Activated CD8-positive, alpha-beta memory T cell treated with anti-CD3 and anti-CD28 coated beads for 48 hours (primary cell): ENCODE data around the gene TIMM50.
A peak's percentile ranks its signal among the peaks of the same experiment; 100 is the strongest.

Experiments
- DNase-seq, 3 experiments: peaks; one replicate each; pipeline ENCODE4 v3.0.0-alpha.2; 2020; ENCODE audit warnings: low read depth in 2 of 3, low spot score in 2 of 3

The TIMM50 gene

DNA sequence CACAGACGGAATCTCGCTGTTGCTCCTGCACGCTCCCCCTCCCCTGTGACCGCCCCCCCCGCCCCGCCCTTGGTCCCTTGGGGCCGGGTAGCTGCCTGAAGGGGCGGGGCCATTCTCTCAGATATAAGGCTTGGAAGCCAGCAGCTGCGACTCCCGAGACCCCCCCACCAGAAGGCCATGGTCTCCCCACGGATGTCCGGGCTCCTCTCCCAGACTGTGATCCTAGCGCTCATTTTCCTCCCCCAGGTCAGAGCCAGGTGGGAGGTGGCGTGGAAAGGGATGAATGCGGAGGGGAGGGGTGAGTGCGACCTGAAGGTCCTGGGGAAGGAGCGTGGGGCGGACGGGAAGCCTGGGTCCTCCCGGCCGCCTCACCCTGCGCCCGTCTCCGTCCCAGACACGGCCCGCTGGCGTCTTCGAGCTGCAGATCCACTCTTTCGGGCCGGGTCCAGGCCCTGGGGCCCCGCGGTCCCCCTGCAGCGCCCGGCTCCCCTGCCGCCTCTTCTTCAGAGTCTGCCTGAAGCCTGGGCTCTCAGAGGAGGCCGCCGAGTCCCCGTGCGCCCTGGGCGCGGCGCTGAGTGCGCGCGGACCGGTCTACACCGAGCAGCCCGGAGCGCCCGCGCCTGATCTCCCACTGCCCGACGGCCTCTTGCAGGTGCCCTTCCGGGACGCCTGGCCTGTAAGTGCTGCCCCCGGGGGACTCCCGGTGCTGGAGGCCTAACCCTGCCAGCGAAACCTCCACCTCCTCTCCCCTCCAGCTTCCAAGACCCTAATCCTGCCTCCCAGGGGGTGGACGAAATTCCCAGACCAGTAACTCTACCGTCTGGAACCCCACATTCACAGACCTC is 18.4 kb downstream of the TIMM50 start, which contains the start of gene DLL3:
DLL3 (plus strand) TSS at position 150 of the 845 bp plus-strand sequence; CDS start at position 178, 28 bp downstream.
- DNase-seq = no peak

DNA sequence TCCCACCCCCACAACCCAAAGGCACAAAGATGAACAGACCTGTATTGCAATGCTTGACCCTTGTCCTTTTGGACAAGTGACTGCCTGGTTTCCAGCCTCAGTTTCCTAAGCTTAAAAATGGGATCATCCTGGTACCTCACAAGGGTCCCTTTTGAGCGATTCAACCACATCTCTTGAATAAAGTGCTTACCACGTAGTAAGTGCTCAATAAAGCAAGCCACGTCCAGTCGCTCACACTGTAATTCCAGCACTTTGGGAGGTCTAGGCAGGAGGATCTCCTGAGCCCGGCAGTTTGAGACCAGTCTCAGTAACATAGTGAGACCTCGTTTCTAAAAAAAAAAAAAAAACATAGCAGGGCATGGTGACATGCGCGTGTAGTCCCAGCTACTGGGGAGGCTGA is 19.3 kb downstream of the TIMM50 start:
- DNase-seq = no peak

DNA sequence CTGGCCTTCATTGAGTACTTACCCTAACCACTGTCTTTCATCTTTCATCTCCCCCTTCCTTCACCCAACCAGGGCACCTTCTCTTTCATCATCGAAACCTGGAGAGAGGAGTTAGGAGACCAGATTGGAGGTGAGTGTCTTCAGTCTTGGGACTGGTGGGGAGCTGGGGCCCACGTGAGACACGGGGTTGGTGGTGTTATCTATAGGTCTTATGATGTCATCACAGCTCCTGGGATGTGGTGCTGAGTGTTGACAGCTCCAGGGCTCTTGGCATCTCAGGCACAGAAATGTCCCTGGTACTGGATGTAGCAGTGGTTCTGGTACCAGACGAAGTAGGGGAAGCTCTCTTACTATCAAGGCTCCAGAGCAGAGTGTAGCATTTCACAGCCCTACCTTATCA is 19.9 kb downstream of the TIMM50 start:
- no peak for DNase-seq

DNA sequence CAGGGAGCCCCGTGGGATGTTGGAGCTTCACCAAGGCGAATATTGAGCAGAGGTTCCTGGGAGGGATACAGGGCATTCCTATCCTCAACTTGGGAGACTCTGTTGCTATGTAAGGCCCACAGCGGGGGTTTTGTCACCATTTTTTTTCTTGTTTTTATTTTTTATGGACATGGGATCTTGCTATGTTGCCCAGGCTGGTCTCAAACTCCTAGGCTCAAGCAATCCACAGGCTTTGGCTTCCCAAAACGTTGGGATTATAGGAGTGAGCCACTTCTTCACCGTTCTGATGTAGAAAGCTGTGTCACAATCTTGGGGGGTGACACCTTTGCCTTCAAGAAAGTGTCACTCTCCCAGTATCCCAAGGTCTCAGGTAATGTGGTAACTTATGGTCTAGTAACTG is 20.7 kb downstream of the TIMM50 start:
- no peak for DNase-seq

DNA sequence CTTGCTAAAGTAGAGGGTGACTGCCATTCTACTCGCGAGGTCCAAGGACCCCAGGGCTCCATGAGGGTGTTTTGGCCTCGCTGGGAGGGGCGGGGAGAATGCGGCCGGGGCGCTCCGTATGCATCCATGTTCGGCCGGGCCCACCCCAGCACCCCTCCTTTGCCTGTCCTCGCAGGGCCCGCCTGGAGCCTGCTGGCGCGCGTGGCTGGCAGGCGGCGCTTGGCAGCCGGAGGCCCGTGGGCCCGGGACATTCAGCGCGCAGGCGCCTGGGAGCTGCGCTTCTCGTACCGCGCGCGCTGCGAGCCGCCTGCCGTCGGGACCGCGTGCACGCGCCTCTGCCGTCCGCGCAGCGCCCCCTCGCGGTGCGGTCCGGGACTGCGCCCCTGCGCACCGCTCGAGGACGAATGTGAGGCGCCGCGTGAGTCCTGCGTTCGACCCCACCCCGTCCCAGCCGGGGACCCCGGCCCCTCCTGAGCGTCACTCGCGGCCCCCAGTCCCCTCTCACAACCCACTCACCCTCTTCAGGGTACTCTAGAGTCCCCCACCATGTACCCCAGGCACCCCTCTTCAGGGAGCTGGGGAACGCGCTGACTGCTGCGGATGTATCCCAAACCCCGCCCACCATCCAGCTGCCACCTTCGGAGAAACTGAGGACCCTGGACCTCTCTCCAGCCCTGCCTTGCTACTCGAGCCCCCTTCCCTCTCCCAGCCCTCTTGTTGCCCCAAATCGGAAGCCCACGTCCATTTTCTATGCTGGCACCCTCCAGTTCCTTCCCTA is 22.2 kb downstream of the TIMM50 start:
- peak; percentile 52 to 62 (median 58) for DNase-seq

DNA sequence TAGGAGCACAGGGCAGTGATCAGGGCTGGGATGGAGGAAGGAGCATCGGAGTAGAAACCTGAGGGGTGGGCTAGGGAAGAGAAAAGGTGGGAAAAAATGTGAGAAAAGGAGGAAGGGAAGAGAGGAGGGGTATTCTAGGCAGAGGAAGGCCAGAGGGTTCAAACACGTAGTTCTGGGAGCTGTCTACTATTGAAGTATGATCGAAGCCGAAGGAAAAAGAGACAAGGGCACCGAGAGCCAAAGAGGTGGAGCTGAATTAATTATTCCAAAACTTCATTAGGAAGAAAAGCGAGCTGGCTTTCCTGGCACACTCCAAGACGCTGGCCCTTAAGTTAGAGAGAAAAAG is 25.9 kb downstream of the TIMM50 start:
- DNase-seq = no peak

DNA sequence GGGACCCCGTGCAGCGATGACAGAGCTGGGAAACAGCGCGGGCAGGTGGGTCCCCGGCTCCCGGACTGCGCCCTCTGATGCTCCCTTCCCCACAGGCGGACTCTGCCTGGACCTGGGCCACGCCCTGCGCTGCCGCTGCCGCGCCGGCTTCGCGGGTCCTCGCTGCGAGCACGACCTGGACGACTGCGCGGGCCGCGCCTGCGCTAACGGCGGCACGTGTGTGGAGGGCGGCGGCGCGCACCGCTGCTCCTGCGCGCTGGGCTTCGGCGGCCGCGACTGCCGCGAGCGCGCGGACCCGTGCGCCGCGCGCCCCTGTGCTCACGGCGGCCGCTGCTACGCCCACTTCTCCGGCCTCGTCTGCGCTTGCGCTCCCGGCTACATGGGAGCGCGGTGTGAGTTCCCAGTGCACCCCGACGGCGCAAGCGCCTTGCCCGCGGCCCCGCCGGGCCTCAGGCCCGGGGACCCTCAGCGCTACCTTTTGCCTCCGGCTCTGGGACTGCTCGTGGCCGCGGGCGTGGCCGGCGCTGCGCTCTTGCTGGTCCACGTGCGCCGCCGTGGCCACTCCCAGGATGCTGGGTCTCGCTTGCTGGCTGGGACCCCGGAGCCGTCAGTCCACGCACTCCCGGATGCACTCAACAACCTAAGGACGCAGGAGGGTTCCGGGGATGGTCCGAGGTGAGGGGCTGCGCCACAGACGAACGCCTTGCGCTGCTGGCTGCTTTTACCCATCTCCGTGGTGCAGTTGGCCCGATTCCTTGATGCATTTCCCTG is 26.5 kb downstream of the TIMM50 start:
- DNase-seq = peak in 2 of 3 experiments; percentile 23 to 48

DNA sequence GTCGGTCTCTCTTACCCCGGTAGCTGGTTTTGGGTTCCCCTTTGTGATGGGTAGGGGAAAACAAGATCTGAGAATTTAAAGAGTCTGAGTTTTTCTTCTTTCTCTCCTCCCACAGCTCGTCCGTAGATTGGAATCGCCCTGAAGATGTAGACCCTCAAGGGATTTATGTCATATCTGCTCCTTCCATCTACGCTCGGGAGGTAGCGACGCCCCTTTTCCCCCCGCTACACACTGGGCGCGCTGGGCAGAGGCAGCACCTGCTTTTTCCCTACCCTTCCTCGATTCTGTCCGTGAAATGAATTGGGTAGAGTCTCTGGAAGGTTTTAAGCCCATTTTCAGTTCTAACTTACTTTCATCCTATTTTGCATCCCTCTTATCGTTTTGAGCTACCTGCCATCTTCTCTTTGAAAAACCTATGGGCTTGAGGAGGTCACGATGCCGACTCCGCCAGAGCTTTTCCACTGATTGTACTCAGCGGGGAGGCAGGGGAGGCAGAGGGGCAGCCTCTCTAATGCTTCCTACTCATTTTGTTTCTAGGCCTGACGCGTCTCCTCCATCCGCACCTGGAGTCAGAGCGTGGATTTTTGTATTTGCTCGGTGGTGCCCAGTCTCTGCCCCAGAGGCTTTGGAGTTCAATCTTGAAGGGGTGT is 27.2 kb downstream of the TIMM50 start:
- DNase-seq = no peak

DNA sequence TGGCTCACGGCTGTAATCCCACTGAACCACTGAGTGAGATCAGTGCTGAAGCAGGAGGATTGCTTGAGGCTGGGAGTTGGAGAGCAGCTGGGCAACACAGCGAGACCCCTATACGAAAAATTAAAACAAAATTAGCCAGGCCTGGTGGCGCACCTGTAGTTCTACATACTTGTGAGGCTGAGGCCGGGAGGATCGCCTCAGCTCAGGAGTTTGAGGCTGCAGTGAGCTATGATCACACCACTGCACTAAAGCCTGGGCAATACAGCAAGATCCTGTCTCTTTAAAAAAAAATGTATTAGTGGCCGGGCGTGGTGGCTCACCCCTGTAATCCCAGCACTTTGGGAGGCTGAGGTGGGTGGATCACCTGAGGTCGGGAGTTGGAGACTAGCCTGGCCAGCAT is 28.0 kb downstream of the TIMM50 start:
- DNase-seq = no peak

DNA sequence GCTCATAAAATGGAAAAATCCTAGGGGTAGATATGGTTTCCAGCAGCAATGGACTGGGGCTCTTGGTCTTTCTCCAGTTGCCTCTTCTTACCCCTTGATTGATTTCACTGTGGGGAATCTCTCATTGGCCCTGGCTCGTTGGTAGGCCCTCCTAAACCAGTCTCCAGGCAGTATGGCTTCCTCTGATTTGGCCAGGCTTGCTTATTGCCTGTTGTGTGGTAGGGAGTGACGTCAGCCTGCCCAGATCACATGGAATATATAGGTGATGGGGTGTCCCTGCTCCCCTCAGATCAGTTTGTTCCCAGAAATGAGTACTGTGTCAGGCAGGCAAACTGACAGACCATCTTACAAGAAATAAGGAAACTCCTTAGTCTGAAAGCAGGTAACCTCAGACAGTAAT is 28.6 kb downstream of the TIMM50 start:
- DNase-seq = no peak

DNA sequence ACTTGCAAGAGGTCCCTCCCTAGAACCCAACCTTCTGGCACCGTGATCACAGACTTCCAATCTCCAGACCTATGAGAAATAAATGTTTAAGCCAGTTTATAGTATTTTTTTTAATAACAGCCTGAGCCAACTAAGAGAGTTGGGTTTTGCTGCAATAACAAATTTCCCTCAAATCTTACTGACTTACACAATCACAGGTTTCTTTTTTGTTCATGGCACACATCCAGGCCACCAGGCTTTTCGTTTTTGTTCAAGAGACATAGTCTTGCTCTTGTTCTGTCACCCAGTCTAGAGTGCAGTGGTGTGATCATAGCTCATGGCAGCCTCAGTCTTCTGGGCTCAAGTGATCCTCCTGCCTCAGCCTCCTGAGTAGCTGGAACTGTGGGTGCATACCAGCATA is 32.4 kb downstream of the TIMM50 start:
- DNase-seq = no peak

DNA sequence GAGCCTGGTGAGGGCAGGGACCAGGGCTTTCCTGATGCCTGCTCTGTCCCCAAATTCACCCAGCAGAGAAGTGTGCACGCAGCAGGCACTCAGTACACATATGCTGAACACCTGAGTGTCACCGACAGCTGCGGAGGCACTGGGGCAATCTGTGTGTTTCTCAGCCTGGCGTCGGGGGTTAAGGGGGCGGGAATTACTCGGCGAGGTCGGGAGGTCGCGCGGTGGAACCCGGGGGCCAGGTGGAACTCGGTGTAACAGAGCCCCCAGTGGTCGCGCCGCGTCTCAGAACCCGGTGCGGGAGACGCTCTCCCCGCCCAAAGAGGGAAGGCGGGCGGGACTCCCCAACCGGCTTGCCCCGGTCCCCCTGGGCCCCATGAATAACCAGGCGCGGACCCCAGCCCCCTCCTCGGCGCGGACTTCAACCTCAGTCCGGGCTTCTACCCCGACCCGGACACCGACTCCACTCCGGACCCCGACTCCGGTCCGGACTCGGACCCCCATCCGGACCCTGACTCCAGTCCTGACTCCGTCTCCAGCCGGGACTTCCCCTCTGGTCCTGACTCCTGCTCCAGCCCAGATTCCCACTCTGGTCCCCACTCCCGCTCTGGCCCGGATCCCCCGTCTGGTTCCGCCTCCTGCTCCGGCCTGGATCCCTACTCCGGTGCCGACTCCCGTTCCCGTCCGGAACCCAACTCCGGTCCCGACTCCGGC is 34.4 kb downstream of the TIMM50 start, which contains the start of gene SELENOV:
SELENOV (plus strand) TSS at position 300 of the 711 bp plus-strand sequence; CDS start at position 374, 74 bp downstream.
- no peak for DNase-seq

DNA sequence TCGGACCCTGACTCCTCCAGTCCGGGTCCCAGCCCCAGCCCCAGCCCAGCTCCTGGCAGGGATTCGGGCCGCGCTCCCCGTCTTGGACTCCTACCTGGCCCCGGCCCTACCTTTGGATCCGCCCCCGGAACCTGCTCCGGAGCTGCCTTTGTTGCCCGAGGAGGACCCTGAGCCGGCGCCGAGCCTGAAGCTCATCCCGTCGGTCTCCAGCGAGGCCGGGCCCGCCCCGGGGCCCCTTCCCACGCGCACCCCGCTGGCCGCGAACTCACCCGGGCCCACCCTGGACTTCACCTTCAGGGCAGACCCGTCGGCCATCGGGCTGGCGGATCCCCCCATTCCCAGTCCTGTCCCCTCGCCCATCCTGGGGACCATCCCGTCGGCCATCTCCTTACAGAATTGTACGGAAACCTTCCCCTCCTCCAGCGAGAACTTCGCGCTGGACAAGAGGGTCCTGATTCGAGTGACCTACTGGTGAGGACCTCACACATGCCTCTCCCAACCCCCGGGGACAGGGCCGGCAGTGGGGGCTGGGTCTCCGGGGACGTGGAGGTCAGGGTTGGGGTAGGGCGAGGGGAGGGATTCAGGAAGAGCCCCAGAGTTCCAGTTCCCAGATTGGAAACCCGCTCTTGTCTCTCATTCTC is 35.0 kb downstream of the TIMM50 start:
- DNase-seq = no peak

DNA sequence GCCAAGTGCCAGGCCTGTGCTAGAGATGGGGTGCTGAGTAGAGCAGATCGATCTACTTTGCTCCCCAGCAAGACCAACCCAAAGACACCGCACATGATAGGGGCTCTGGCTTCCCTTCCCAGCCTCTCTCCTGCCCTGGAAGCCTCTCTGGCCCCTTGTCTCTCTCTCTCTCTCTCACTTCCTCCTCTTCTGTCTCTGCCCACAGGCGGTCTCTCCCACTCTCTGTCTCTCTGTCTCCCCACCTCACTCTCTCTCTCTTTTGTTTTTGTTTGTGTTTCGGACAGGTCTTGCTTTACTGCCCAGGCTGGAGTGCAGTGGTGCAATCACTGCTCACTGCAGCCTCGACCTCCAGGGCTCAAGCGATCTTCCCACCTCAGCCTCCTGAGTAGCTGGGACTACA is 35.6 kb downstream of the TIMM50 start:
- DNase-seq = no peak

DNA sequence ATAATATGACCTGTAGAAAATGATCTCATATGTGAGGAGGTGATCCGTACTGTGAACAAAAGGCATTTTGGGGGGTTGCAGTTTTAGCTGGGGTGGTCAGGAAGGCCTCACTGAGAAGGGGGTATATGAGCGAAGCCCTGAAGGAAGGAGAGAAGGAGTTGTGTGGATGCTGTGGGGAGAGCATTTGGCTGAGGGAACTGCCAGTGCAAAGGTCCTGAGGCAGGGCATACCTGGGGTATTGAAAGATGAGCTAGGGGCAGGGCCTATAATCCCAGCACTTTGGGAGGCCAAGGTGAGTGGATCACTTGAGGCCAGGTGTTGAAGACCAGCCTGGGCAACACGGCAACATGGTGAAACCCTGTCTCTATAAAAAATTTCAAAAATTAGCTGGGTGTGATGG is 36.8 kb downstream of the TIMM50 start:
- no peak for DNase-seq

DNA sequence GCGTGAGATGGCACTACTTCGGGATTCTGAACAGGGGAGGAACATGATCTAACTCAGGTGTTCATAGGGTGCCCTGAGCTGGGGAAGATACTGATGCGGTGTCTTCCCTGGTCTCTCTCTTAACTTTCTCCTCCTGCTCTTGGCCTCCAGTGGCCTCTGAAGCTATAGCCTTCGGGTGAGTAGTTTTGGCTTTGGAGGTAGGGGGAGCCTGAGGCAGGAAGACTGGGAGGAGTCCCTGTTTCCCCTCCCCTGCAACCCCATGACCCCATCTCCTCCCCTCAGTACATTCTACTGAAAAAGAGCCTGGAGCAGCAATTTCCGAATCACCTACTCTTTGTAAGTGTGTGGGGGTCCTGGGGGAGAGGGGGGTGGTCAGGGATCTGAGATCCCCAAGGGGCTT is 37.8 kb downstream of the TIMM50 start:
- no peak for DNase-seq

DNA sequence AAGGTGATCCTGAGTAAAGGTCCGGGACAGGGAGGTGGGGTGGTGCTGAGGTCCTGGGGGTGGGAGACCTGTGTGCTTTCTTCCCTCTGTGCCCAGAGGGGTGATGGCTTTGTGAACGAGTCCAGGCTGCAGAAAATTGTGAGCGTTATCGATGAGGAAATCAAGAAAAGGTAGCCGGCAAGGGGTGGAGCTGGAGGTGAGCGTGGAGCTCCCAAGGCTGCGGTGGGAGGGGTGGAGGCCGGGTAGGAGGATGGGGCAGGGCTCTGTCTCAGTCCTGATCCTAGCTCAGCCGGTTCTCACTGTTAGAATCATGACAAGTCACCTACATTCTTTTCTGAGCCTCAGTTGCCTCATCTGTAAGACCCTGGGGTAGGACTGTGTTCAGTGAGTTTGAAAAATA is 38.3 kb downstream of the TIMM50 start:
- DNase-seq = no peak

DNA sequence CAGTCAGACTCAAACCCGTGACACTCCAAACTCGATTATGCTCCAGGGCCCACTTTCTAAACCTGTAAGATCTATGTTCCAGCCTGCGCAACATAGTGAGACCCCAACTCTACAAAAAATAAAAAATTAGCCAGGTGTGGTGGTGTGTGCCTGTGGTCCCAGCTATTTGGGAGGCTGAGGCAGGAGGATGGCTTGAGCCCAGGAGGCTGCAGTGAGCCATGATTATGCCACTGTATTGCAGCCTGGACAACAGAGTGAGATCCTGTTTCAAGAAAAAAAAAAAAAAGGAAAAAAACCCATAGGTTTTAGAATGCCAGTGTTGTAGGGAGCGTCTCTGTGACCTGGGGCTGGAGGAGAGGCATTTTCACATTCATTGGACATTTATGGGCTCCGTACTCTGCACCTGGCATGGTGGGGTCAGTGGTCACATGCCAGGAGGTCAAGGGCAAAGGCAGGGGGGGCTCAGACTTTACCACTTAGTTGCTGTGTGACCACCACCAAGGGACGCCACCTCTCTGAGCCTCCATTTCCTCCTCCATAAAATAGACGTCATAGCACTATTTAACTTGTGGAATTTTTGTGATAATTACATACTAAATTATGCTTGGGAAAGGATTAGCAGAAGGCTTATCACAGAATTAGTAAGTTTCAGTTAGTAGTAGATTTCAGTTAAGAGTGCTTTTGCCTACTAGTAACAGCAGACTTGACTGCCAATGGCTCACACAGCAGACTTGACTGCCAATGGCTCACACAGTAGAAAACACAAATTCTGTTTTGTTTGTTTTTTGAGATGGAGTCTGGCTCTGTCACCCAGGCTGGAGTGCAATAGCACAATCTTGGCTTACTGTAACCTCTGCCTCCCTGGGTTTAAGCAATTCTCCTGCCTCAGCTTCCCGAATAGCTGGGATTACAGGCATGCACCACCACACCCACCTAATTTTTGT is 40.2 kb downstream of the TIMM50 start:
- DNase-seq = no peak

DNA sequence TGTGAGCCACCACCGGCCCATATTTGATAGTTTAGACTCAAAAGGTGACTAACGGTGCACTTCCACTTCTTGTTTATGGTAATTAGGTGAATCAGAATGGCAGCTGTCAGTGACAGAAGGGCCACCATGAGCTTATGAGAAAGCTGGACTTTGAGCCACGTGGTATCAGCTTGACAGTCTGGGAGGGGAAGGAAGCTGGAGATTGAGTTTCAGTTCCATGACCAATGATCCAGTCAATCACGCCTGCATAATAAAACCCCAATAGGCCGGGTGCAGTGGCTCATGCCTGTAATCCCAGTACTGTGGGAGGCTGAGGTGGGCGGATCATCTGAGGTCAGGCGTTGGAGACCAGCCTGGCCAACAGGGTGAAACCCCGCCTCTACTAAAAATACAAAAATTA is 43.9 kb downstream of the TIMM50 start:
- no peak for DNase-seq
